ENCODE data around the gene PADI4. TPM values are rescaled to one million over a fixed set of nuclear protein-coding genes. Genes with fewer than 3 reads are reported as not detected.

PADI4 gene
- total RNA-seq, 1 donor from 2014 or later = not detected

- H3K4me3 ChIP-seq = no peak overlapping the region
- H3K27me3 ChIP-seq = no peaks in the 10 kb centered on the region
- no peaks in the 10 kb centered on the region for H3K9me3 ChIP-seq
- H3K4me1 ChIP-seq = no peaks in the 10 kb centered on the region
- H3K36me3 ChIP-seq = no peaks in the 10 kb centered on the region
- intact Hi-C loops (cut with DNase I) = no loop called here
- no peak overlapping the region for H3K27ac ChIP-seq
- TF ChIP-seq, protein P1, sequence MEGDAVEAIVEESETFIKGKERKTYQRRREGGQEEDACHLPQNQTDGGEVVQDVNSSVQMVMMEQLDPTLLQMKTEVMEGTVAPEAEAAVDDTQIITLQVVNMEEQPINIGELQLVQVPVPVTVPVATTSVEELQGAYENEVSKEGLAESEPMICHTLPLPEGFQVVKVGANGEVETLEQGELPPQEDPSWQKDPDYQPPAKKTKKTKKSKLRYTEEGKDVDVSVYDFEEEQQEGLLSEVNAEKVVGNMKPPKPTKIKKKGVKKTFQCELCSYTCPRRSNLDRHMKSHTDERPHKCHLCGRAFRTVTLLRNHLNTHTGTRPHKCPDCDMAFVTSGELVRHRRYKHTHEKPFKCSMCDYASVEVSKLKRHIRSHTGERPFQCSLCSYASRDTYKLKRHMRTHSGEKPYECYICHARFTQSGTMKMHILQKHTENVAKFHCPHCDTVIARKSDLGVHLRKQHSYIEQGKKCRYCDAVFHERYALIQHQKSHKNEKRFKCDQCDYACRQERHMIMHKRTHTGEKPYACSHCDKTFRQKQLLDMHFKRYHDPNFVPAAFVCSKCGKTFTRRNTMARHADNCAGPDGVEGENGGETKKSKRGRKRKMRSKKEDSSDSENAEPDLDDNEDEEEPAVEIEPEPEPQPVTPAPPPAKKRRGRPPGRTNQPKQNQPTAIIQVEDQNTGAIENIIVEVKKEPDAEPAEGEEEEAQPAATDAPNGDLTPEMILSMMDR (IDR thresholded peaks at IDR 0.05) = no peak
- DNase-seq (ENCODE audit: low spot score in 2 of 2) = peak in 1 of 2 donors; percentile 38
Measured at GRCh38 chr1:17346046-17346789, 38.2 kb downstream of the PADI4 start.

GRCh38 chr1:17347769-17348592 lies 40.0 kb downstream of the PADI4 start:
- H3K27me3 ChIP-seq = no peaks in the 10 kb centered on the region

GRCh38 chr1:17348593-17349234 lies 40.7 kb downstream of the PADI4 start:
- DNase-seq (ENCODE audit: low spot score in 2 of 2) = peak in 1 of 2 donors; percentile 42
- Histone ChIP-seq H3K27me3 (no peaks in the 10 kb centered on the region), H3K36me3 (no peaks in the 10 kb centered on the region), H3K4me3 (no peak overlapping the region), H3K9me3 (no peaks in the 10 kb centered on the region), H3K27ac (no peak overlapping the region), H3K4me1 (no peaks in the 10 kb centered on the region)
- TF ChIP-seq, protein P1 (IDR thresholded peaks at IDR 0.05) = no peak
- intact Hi-C loops (cut with DNase I) = no loop called here

More at GRCh38 chr1:17347769-17348592, 40.0 kb downstream of the PADI4 start:
- H3K4me1 ChIP-seq = no peaks in the 10 kb centered on the region
- H3K9me3 ChIP-seq = no peaks in the 10 kb centered on the region
- TF ChIP-seq, protein P1 (IDR thresholded peaks at IDR 0.05) = no peak
- H3K27ac ChIP-seq = no peak overlapping the region
- H3K36me3 ChIP-seq = no peaks in the 10 kb centered on the region
- intact Hi-C loops (cut with DNase I) = no loop called here
- no peak overlapping the region for H3K4me3 ChIP-seq
- peak in 1 of 2 donors; percentile 42 for DNase-seq (ENCODE audit: low spot score in 2 of 2)

DNA sequence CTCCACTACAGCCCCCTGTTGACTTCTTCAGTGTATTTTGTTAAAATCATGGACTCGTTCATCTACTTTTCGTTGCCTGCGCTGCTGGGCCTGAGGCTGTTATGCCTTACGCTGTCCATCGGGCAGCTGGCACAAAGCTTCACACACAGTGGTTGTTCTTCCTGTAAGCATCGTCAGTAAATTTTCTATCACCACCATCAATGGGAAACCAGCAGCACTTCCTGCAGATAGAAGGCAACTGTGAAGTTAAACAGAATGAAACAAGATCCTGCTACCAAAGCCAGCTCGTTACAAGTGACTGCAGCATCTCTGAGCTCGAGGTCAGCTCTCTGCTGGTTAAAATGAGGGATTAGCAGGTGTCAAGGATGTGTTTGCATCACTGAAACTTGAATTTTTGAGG lies 42.1 kb downstream of the PADI4 start:
- Histone ChIP-seq H3K4me3 (no peak overlapping the region), H3K36me3 (no peaks in the 10 kb centered on the region), H3K27me3 (no peaks in the 10 kb centered on the region), H3K27ac (no peak overlapping the region), H3K4me1 (no peaks in the 10 kb centered on the region), H3K9me3 (no peaks in the 10 kb centered on the region)
- no peak for DNase-seq (ENCODE audit: low spot score in 2 of 2)
- intact Hi-C loops (cut with DNase I) = no loop called here
- TF ChIP-seq, protein P1 (IDR thresholded peaks at IDR 0.05) = no peak

DNA sequence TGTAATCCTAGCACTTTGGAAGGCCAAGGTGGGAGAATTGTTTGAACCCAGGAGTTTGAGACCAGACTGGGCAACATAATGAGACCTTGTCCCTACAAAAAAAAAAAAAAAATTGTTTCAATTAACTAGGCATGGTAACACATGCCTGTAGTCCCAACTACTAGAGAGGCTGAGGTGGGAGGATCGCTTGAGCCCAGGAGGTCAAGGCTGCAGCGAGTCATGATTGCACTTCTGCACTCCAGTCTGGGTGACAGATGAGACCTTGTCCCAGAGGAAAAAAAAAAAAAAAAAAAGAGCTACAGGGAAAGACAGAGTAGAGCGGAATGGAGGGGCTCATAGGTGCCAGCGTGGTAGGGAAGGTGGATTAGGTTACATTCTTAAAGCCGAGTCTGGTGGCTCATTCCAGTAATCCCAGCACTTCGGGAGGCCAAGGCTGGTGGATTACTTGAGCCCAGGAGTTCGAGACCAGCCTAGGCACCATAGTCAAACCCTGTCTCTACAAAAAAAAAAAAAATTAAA lies 43.0 kb downstream of the PADI4 start:
- Histone ChIP-seq H3K36me3 (no peaks in the 10 kb centered on the region), H3K27ac (no peak overlapping the region), H3K4me3 (no peak overlapping the region), H3K9me3 (no peaks in the 10 kb centered on the region), H3K27me3 (no peaks in the 10 kb centered on the region), H3K4me1 (no peaks in the 10 kb centered on the region)
- TF ChIP-seq, protein P1 (IDR thresholded peaks at IDR 0.05) = no peak
- intact Hi-C loops (cut with DNase I) = no loop called here
- DNase-seq (ENCODE audit: low spot score in 2 of 2) = no peak
